Neural progenitor cell (in vitro differentiated cells): Measurements from ENCODE around the gene FFAR2.

Experiments
- EZH2 ChIP-seq: fragments of 200-600 bp; sonication (generic); IDR thresholded peaks from 2 replicates; pipeline ENCODE4 v1.6.1; 2017; ENCODE audit warnings: antibody characterized with exemption, mild to moderate bottlenecking, moderate library complexity
- TF ChIP-seq, protein P1 (sequence below): fragments of 200-600 bp; sonication (generic); IDR thresholded peaks from 2 replicates; pipeline ENCODE4 v1.5.1; 2017; ENCODE audit warnings: antibody characterized with exemption, mild to moderate bottlenecking

GRCh38 chr19:35417278-35417677 lies 30.8 kb upstream of the FFAR2 start:
- TF ChIP-seq, protein P1, sequence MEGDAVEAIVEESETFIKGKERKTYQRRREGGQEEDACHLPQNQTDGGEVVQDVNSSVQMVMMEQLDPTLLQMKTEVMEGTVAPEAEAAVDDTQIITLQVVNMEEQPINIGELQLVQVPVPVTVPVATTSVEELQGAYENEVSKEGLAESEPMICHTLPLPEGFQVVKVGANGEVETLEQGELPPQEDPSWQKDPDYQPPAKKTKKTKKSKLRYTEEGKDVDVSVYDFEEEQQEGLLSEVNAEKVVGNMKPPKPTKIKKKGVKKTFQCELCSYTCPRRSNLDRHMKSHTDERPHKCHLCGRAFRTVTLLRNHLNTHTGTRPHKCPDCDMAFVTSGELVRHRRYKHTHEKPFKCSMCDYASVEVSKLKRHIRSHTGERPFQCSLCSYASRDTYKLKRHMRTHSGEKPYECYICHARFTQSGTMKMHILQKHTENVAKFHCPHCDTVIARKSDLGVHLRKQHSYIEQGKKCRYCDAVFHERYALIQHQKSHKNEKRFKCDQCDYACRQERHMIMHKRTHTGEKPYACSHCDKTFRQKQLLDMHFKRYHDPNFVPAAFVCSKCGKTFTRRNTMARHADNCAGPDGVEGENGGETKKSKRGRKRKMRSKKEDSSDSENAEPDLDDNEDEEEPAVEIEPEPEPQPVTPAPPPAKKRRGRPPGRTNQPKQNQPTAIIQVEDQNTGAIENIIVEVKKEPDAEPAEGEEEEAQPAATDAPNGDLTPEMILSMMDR = no peak
- no peak for TF ChIP-seq EZH2
